BLaER1 treated with 17β-estradiol and CSF1 and Interleukin-3, amounts not matched to agents 10 nM and 100 nM (cell line): ENCODE data around the gene SLC6A18.

Experiments used
- H3K27ac ChIP-seq, 11 experiments: shearing (Covaris generic); formaldehyde crosslinking; 2 replicates each; pipeline ENCODE4 v1.8.1; 2022
- H3K27me3 ChIP-seq, 11 experiments: shearing (Covaris generic); formaldehyde crosslinking; 2 replicates each; pipeline ENCODE4 v1.8.1; 2022
- H3K36me3 ChIP-seq, 11 experiments: shearing (Covaris generic); formaldehyde crosslinking; 2 replicates each; pipeline ENCODE4 v1.8.1; 2022
- H3K4me1 ChIP-seq, 10 experiments: shearing (Covaris generic); formaldehyde crosslinking; 2 replicates each; pipeline ENCODE4 v1.8.1; 2022
- H3K4me2 ChIP-seq, 11 experiments: shearing (Covaris generic); formaldehyde crosslinking; 2 replicates each; pipeline ENCODE4 v1.8.1; 2022
- H3K4me3 ChIP-seq, 10 experiments: shearing (Covaris generic); formaldehyde crosslinking; 2 replicates each; pipeline ENCODE4 v1.8.1; 2022
- H3K9ac ChIP-seq, 11 experiments: shearing (Covaris generic); formaldehyde crosslinking; 2 replicates each; pipeline ENCODE4 v1.8.1; 2022
- H3K9me3 ChIP-seq, 11 experiments: shearing (Covaris generic); formaldehyde crosslinking; replicated peaks in 1 of 11; 2 replicates each; pipeline ENCODE4 v1.8.1; 2022
- H4K20me1 ChIP-seq, 11 experiments: shearing (Covaris generic); formaldehyde crosslinking; 2 replicates each; pipeline ENCODE4 v1.8.1; 2022
- Cebpa-rat ChIP-seq, 11 experiments: shearing (Covaris generic); IDR thresholded peaks; 2 replicates each; pipeline ENCODE4 v1.8.1; 2022

SLC6A18 gene

DNA sequence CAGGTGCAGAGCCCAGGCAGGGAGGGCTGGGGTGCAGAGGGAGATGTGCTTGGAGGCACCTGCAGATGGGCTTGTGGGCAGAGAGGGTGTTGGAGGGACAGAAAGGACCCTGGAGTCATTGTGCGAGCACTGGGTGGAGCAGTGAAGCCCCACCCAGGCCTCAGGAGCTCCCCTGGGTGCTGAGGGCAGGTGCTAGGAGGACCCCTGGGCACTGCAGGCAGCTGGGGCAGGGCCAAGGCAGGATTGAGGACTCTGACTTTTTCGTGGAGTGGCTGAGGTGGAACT, 10.3 kb upstream of the SLC6A18 start:
- no peaks in the 10 kb centered on the region for H3K36me3 ChIP-seq
- no peak for TF ChIP-seq Cebpa-rat (IDR thresholded peaks at IDR 0.05)
- no peak overlapping the region for H3K27ac ChIP-seq
- no peaks in the 10 kb centered on the region for H3K27me3 ChIP-seq
- H3K9me3 ChIP-seq: peaks cover 0 to 18% (median 10%) of the 10 kb centered on the region in 11 experiments; a peak in 17 of 22 replicates
- peaks cover 0 to 13% (median 5%) of the 10 kb centered on the region in 10 experiments; a peak in 10 of 20 replicates for H3K4me1 ChIP-seq
- H3K4me3 ChIP-seq: no peak overlapping the region
- peak overlapping the region in 6 of 11 experiments; percentile 10 to 58 (median 36); a peak in 8 of 22 replicates for H3K4me2 ChIP-seq
- no peak overlapping the region for H3K9ac ChIP-seq
- H4K20me1 ChIP-seq: peaks cover 0 to 23% (median 0%) of the 10 kb centered on the region in 11 experiments; a peak in 2 of 22 replicates

DNA sequence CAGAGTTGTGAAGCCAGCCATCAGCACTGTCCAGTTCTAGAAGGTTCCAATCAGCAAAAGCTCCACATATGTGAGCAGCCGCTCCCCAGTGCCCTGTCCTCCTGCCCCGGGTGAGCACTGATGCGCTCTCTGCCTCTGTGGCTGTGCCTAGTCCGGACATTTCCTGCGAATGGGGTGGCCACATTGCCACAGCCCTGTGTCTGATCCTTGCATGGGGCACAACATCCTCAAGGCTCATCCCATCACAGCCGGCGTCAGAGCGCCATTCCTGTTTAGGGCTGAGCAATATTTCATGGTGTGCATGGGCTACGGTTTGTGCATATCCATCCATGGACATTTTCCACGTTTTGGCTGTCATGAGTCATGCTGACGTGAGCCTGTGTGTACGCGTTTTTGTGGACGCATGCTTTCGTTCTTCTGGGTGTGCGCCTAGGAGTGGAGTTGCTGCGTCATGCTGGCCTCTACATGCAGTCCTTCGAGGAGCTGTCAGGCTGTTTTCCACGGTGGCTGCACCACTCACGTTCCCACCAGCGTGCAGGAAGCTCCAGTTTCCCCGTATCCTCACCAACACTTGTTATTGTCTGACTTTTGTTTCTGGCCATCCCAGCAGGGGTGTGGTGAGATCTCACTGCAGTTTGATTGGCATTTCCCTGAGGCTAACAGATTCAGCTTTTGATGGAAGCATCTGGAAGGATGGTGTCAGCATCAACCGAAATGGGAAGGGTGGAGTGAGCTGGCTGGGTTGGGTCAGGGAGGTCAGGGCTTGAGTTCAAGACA, 9.7 kb upstream of the SLC6A18 start:
- Histone ChIP-seq H4K20me1 (peaks cover 0 to 16% (median 0%) of the 10 kb centered on the region in 11 experiments; a peak in 1 of 22 replicates), H3K27ac (no peak overlapping the region), H3K4me2 (peak overlapping the region in 6 of 11 experiments; percentile 10 to 58 (median 36); a peak in 7 of 22 replicates), H3K4me3 (no peak overlapping the region), H3K9me3 (peaks cover 0 to 18% (median 10%) of the 10 kb centered on the region in 11 experiments; a peak in 17 of 22 replicates), H3K36me3 (no peaks in the 10 kb centered on the region), H3K9ac (no peak overlapping the region), H3K4me1 (peaks cover 0 to 12% (median 5%) of the 10 kb centered on the region in 10 experiments; a peak in 10 of 20 replicates), H3K27me3 (no peaks in the 10 kb centered on the region)
- TF ChIP-seq Cebpa-rat (IDR thresholded peaks at IDR 0.05): no peak

DNA sequence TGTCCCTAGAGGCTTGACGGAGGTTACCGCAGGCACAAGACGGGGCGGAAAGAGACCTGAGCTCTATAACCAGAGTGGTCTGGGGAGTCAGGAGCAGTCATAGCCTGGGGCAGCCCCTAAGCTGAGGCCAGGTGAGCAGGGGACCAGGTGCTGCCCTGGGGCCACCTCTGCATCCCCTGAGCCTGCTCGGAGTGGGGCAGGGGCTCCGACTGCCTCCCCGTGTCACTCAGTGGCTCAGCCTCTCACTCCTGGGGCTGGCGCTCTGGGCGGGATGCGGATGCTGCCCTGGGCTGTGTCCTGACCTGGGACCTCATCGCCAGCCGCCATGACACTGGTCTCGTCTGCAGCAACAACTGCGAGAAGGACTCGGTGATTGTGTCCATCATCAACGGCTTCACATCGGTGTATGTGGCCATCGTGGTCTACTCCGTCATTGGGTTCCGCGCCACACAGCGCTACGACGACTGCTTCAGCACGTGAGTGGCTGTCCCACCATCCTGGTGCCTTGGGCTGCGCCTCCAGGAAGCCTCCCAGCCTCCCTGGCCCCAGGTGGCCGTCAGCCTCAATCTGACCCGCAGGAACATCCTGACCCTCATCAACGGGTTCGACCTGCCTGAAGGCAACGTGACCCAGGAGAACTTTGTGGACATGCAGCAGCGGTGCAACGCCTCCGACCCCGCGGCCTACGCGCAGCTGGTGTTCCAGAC, 8.8 kb upstream of the SLC6A18 start:
- no peak overlapping the region for H3K27ac ChIP-seq
- H3K4me3 ChIP-seq: no peak overlapping the region
- no peaks in the 10 kb centered on the region for H3K36me3 ChIP-seq
- no peaks in the 10 kb centered on the region for H3K27me3 ChIP-seq
- H3K9me3 ChIP-seq: peaks cover 0 to 18% (median 10%) of the 10 kb centered on the region in 11 experiments; a peak in 17 of 22 replicates
- H3K4me2 ChIP-seq: no peak overlapping the region
- peaks cover 0 to 8% (median 0%) of the 10 kb centered on the region in 11 experiments; a peak in 1 of 22 replicates for H4K20me1 ChIP-seq
- no peak overlapping the region for H3K9ac ChIP-seq
- H3K4me1 ChIP-seq: peaks cover 0 to 9% (median 5%) of the 10 kb centered on the region in 10 experiments; a peak in 10 of 20 replicates
- TF ChIP-seq Cebpa-rat (IDR thresholded peaks at IDR 0.05): no peak

DNA sequence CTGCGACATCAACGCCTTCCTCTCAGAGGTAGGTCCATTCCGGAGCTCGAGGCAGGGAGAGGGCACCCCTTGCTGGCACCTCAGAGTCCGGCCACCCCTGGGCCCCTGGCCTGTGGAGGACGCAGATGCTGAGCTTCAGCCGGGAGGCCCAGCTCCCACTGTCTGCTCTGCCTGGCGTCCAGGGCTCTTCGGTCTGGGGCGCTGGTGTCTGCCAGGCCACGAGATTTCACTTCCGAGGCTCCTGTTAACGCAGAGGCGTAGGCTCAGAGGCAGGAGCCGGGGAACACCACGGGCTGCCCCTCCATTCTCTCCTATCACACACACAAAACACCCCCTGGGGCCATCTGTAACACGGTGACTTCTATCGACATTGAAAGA, 8.3 kb upstream of the SLC6A18 start:
- H4K20me1 ChIP-seq: peaks cover 0 to 6% (median 0%) of the 10 kb centered on the region in 11 experiments; a peak in 1 of 22 replicates
- H3K4me1 ChIP-seq: peaks cover 0 to 9% (median 5%) of the 10 kb centered on the region in 10 experiments; a peak in 10 of 20 replicates
- H3K4me3 ChIP-seq: no peak overlapping the region
- H3K27ac ChIP-seq: no peak overlapping the region
- H3K9me3 ChIP-seq: peaks cover 0 to 18% (median 10%) of the 10 kb centered on the region in 11 experiments; a peak in 17 of 22 replicates
- H3K9ac ChIP-seq: no peak overlapping the region
- no peak for TF ChIP-seq Cebpa-rat (IDR thresholded peaks at IDR 0.05)
- H3K4me2 ChIP-seq: no peak overlapping the region
- H3K36me3 ChIP-seq: no peaks in the 10 kb centered on the region
- H3K27me3 ChIP-seq: no peaks in the 10 kb centered on the region

DNA sequence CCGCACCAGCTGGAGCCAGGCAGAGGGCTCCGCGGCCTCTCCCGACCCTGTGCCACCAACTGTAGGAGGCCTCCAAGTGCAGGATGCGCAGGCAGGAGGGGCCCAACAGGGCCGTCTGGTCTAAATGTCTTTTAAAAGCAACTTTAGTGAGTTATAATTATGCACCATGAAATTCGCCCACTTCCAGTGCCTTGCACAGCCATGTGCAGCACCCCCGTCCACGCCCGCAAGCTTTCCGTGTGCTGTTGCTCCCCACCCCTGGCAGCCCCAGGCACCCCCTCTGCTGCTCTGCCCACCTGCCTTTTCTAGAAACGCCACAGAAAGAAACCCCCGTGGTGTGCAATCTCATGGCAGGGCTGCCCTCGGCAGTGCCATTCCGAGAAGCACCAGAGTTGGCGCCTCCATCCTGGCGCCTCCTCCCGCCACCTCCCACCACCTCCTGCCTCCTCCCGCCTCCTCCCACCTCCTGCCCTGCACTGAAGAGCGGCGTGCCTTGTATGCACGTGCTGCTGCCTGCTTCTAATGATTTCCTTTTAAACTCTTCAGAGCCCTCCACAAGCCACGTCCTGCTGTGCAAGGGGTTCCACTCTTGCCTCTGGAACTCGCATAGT, 7.5 kb upstream of the SLC6A18 start:
- Histone ChIP-seq H3K36me3 (no peaks in the 10 kb centered on the region), H3K9ac (no peak overlapping the region), H3K4me1 (peaks cover 0 to 9% (median 5%) of the 10 kb centered on the region in 10 experiments; a peak in 10 of 20 replicates), H3K9me3 (peaks cover 0 to 18% (median 10%) of the 10 kb centered on the region in 11 experiments; a peak in 17 of 22 replicates), H3K4me3 (no peak overlapping the region), H3K4me2 (no peak overlapping the region), H4K20me1 (peaks cover 0 to 6% (median 0%) of the 10 kb centered on the region in 11 experiments; a peak in 1 of 22 replicates), H3K27me3 (no peaks in the 10 kb centered on the region), H3K27ac (no peak overlapping the region)
- TF ChIP-seq Cebpa-rat (IDR thresholded peaks at IDR 0.05): no peak

DNA sequence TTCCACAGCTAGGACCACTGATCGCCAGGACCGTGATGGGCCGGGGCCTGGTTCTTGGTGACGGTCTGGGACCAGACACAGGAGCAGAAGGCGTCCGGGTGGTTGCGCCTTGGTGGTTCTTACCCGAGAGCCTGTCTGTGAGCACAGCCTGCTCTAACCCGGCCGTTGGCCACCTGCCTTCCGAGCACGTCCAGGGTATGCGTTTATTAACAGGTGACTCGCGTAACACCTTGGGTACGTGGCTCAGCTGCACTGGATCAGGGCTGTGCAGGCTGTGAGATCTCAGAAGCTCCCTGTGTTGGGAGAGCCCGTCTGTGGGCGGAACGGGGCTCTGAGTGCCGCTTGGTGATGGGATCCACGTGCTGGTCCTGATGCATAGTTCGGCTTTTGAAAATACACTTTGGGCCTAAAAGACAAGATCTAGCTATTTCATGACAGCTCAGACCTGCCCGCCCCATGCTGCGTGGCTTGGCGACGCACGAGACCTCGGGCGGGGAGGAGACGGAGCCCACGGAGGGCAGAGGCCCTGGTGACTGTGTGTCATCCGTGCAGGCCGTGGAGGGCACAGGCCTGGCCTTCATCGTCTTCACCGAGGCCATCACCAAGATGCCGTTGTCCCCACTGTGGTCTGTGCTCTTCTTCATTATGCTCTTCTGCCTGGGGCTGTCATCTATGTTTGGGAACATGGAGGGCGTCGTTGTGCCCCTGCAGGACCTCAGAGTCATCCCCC, 6.7 kb upstream of the SLC6A18 start:
- H3K36me3 ChIP-seq: no peaks in the 10 kb centered on the region
- TF ChIP-seq Cebpa-rat (IDR thresholded peaks at IDR 0.05): no peak
- peaks cover 0 to 18% (median 10%) of the 10 kb centered on the region in 11 experiments; a peak in 17 of 22 replicates for H3K9me3 ChIP-seq
- no peak overlapping the region for H3K27ac ChIP-seq
- peaks cover 0 to 9% (median 0%) of the 10 kb centered on the region in 11 experiments; a peak in 1 of 22 replicates for H4K20me1 ChIP-seq
- no peaks in the 10 kb centered on the region for H3K27me3 ChIP-seq
- peaks cover 0 to 9% (median 5%) of the 10 kb centered on the region in 10 experiments; a peak in 10 of 20 replicates for H3K4me1 ChIP-seq
- H3K4me2 ChIP-seq: no peak overlapping the region
- H3K4me3 ChIP-seq: no peak overlapping the region
- H3K9ac ChIP-seq: no peak overlapping the region

DNA sequence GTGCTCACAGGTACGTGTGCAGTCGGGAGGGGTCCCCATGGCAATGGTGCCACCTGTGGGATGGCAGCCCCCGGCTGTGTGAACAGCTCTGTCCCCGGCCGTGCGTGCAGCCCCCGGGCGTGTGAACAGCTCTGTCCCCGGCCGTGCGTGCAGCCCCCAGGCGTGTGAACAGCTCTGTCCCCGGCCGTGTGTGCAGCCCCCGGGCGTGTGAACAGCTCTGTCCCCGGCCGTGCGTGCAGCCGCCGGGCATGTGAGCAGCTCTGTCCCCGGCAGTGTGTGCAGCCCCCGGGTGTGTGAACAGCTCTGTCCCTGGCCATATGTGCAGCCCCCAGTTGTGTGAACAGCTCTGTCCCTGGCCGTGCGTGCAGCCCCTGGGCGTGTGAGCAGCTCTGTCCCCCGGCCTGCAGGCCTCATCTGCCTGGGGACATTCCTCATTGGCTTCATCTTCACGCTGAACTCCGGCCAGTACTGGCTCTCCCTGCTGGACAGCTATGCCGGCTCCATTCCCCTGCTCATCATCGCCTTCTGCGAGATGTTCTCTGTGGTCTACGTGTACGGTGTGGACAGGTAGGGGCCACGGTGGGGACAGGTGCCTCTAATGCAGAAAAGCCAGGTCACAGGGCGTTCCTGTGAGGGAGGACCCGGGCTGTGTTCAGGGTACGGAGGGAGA, 5.9 kb upstream of the SLC6A18 start:
- Histone ChIP-seq H4K20me1 (peaks cover 0 to 14% (median 0%) of the 10 kb centered on the region in 11 experiments; a peak in 1 of 22 replicates), H3K9ac (no peak overlapping the region), H3K4me3 (no peak overlapping the region), H3K36me3 (no peaks in the 10 kb centered on the region), H3K27ac (no peak overlapping the region), H3K9me3 (peaks cover 0 to 18% (median 10%) of the 10 kb centered on the region in 11 experiments; a peak in 17 of 22 replicates), H3K4me2 (no peak overlapping the region), H3K4me1 (peaks cover 0 to 9% (median 5%) of the 10 kb centered on the region in 10 experiments; a peak in 10 of 20 replicates), H3K27me3 (no peaks in the 10 kb centered on the region)
- no peak for TF ChIP-seq Cebpa-rat (IDR thresholded peaks at IDR 0.05)

DNA sequence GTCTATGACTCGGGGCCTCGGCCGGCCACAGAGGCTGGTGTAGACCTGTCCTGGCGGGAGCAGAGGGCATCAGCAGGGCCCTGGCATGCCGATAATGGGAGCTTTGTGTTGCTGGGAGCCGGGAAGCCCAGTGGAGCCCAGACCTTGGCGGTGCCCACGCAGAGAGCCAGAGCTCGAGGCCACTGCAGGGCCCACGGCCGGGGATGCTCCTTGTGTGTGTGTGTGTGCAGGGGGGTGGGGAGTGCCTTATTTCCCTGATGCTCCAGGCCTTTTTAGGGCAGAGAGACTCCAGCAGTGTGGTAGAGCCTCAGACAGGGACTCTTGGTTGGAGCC, 5.4 kb upstream of the SLC6A18 start:
- H3K36me3 ChIP-seq: no peaks in the 10 kb centered on the region
- peaks cover 0 to 19% (median 0%) of the 10 kb centered on the region in 11 experiments; a peak in 3 of 22 replicates for H4K20me1 ChIP-seq
- no peak overlapping the region for H3K27ac ChIP-seq
- peaks cover 0 to 9% (median 5%) of the 10 kb centered on the region in 10 experiments; a peak in 10 of 20 replicates for H3K4me1 ChIP-seq
- H3K4me3 ChIP-seq: no peak overlapping the region
- no peak for TF ChIP-seq Cebpa-rat (IDR thresholded peaks at IDR 0.05)
- peaks cover 0 to 18% (median 10%) of the 10 kb centered on the region in 11 experiments; a peak in 17 of 22 replicates for H3K9me3 ChIP-seq
- H3K4me2 ChIP-seq: no peak overlapping the region
- H3K9ac ChIP-seq: no peak overlapping the region
- H3K27me3 ChIP-seq: no peaks in the 10 kb centered on the region
